Stomach (tissue), 9 donors: Measurements from ENCODE around the gene DDI2. TPM values are rescaled to one million over a fixed set of nuclear protein-coding genes. Genes with fewer than 3 reads are reported as not detected.

Experiments used
- DNase-seq, 2 donors: peaks; one replicate each; pipeline versions ENCODE4 v3.0.0 to v3.0.0-alpha.2; 2013 to 2019
- H3K27ac ChIP-seq, 5 donors: fragments of 200-600 bp in 4 of 5; sonication (generic) in 4 of 5; one replicate each; pipeline ENCODE4 v1.5.1; 2013 to 2019; ENCODE audit warnings: mild to moderate bottlenecking in 1 of 5, moderate library complexity in 1 of 5
- H3K27me3 ChIP-seq, 3 donors: fragments of 200-600 bp; sonication (generic); one replicate each; pipeline ENCODE4 v1.5.1; 2017 to 2019; ENCODE audit warnings: mixed run types in 1 of 3
- H3K36me3 ChIP-seq, 4 donors: fragments of 200-600 bp; sonication (generic); 1 replicate in 3 of 4; 2 replicates in 1 of 4; pipeline ENCODE4 v1.5.1; 2016 to 2019
- H3K4me1 ChIP-seq, 4 donors: fragments of 200-600 bp; sonication (generic); one replicate each; pipeline ENCODE4 v1.5.1; 2016 to 2019
- H3K4me3 ChIP-seq, 4 donors: fragments of 200-600 bp; sonication (generic) in 3 of 4; one replicate each; pipeline ENCODE4 v1.5.1; 2016 to 2019; ENCODE audit warnings: mild to moderate bottlenecking in 1 of 4
- H3K9me3 ChIP-seq, 4 donors: fragments of 200-600 bp; sonication (generic); one replicate each; pipeline ENCODE4 v1.5.1; 2016 to 2019
- EP300 ChIP-seq: sonication (generic); formaldehyde crosslinking; IDR thresholded peaks from one replicate; pipeline ENCODE4 v1.6.1; 2017; ENCODE audit warnings: antibody characterized with exemption
- POLR2A ChIP-seq, 4 donors: fragments of 450-650 bp; IDR thresholded peaks; one replicate each; pipeline ENCODE4 v1.6.1; 2016; ENCODE audit warnings: antibody characterized with exemption in 4 of 4, control low read depth in 2 of 4, mild to moderate bottlenecking in 1 of 4, moderate library complexity in 1 of 4
- POLR2AphosphoS5 ChIP-seq, 3 donors: sonication (generic); formaldehyde crosslinking; IDR thresholded peaks; one replicate each; pipeline ENCODE4 v1.6.1; 2016; ENCODE audit warnings: antibody characterized with exemption in 3 of 3
- WGBS, 5 donors: extraction: QIAGEN DNeasy Blood & Tissue Kit in 3 of 5; methylation state at CpG; one replicate each; pipeline versions ENCODE4 v1.1.5 to v1.1.7; 2013 to 2018; 5-methylcytosine and 5-hydroxymethylcytosine counted together
- intact Hi-C: fragments of 100-400 bp; cut with DNase I; formaldehyde crosslinking; loops from one replicate; pipeline ENCODE4 v1.15.1; 2023; ENCODE audit warnings: low total_unique reads
- polyA plus RNA-seq, 3 donors: library from polyadenylated mRNA; stranded (reverse); fragments of 200-250 nt; gene quantifications; one replicate each; pipeline ENCODE4 v1.2.3, GENCODE V29; 2013
- total RNA-seq, 5 donors: library from RNA; depleted of rRNA; stranded (reverse); fragments of >200 nt; gene quantifications; one replicate each; pipeline versions ENCODE4 v1.1.0 to v1.2.3, GENCODE V29; 2014 to 2016
- TF ChIP-seq, protein P1 (sequence below), 7 experiments: fragments of 450-650 bp in 4 of 7; fragments of 200-600 bp in 3 of 7; sonication (generic) in 3 of 7; IDR thresholded peaks; one replicate each; pipeline ENCODE4 v1.5.1; 2016 to 2019; ENCODE audit warnings: antibody characterized with exemption in 7 of 7, control low read depth in 2 of 7, mild to moderate bottlenecking in 1 of 7
- donor health status: healthy with polysubstance abuse.
- donor health status: Bipolar disorder and iron deficiency.
- donor health status: healthy.

Gene DDI2
- total and polyA plus RNA-seq, 8 donors: 3.1 to 261 (median 16.6) TPM

DNA sequence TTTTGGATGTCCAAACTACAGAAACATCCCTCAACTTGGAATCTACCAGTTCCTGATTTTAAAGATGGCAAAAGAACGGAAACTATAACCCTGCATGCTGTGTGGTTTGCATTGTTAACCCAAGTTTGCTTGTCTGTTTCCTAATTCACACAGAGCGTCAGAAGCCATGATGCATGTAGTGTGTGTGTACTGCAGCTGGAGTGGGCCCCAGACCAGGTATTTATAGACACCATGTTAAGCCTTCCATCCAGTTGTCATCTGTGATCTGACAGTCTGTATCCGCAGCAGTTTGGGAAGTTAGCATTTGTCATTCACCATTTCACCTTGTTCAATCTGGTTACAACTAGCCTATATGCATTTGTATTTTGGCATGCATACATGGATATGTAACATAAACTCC lies 39.2 kb downstream of the DDI2 start:
- DNase-seq: no peak
- TF ChIP-seq POLR2AphosphoS5 (IDR thresholded peaks at IDR 0.05) (no peak), POLR2A (IDR thresholded peaks at IDR 0.05) (no peak), EP300 (no peak)
- TF ChIP-seq, protein P1, sequence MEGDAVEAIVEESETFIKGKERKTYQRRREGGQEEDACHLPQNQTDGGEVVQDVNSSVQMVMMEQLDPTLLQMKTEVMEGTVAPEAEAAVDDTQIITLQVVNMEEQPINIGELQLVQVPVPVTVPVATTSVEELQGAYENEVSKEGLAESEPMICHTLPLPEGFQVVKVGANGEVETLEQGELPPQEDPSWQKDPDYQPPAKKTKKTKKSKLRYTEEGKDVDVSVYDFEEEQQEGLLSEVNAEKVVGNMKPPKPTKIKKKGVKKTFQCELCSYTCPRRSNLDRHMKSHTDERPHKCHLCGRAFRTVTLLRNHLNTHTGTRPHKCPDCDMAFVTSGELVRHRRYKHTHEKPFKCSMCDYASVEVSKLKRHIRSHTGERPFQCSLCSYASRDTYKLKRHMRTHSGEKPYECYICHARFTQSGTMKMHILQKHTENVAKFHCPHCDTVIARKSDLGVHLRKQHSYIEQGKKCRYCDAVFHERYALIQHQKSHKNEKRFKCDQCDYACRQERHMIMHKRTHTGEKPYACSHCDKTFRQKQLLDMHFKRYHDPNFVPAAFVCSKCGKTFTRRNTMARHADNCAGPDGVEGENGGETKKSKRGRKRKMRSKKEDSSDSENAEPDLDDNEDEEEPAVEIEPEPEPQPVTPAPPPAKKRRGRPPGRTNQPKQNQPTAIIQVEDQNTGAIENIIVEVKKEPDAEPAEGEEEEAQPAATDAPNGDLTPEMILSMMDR (IDR thresholded peaks at IDR 0.05): no peak
- H3K27ac ChIP-seq: no peak overlapping the region
- H3K36me3 ChIP-seq: peaks cover 34 to 100% (median 96%) of the 10 kb centered on the region in 4 donors
- H3K4me3 ChIP-seq: no peak overlapping the region
- H3K4me1 ChIP-seq: no peaks in the 10 kb centered on the region
- intact Hi-C loops: no loop called here
- 91 to 98% (median 94%) methylated on average over 3 of the region's 3 CpGs for WGBS, 5 donors
- no peaks in the 10 kb centered on the region for H3K27me3 ChIP-seq
- H3K9me3 ChIP-seq: no peaks in the 10 kb centered on the region

DNA sequence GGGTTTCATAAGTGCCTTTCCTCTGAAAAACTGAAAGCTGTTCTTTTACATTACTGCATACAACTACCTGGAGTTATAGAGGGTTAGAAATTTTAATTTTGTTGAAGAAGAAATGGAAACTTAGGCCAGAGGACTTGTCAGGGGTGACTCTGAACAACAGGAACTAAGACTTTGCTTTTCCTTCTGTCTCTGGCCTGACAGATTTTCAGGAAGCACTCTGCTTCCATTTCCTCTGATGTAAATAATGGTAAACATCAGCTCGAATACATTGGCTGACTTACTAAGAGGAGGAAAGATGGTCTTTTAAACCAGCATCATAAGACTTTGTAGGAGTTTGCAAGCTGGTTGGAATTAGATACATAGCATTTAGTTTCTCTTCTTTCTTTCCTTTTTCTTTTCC lies 39.8 kb downstream of the DDI2 start:
- H3K9me3 ChIP-seq: no peaks in the 10 kb centered on the region
- no peak overlapping the region for H3K4me3 ChIP-seq
- H3K36me3 ChIP-seq: peaks cover 28 to 100% (median 96%) of the 10 kb centered on the region in 4 donors
- no peak overlapping the region for H3K27ac ChIP-seq
- intact Hi-C loops: no loop called here
- no peaks in the 10 kb centered on the region for H3K4me1 ChIP-seq
- TF ChIP-seq POLR2A (IDR thresholded peaks at IDR 0.05) (no peak), POLR2AphosphoS5 (IDR thresholded peaks at IDR 0.05) (no peak), EP300 (no peak)
- TF ChIP-seq, protein P1 (IDR thresholded peaks at IDR 0.05): no peak
- no peak for DNase-seq
- H3K27me3 ChIP-seq: no peaks in the 10 kb centered on the region
- WGBS, 5 donors: 40 to 60% (median 45%) methylated on average over 1 of the region's 1 CpG

DNA sequence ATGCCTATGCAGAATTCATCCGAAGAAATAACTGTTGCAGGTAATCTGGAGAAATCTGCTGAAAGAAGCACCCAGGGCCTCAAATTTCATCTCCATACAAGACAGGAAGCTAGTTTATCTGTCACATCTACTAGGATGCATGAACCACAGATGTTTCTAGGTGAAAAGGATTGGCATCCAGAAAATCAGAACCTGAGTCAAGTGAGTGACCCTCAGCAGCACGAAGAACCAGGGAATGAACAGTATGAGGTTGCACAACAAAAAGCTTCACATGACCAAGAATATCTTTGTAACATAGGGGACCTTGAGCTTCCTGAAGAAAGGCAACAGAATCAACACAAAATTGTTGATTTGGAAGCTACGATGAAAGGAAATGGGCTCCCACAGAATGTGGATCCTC lies 42.9 kb downstream of the DDI2 start:
- WGBS, 5 donors: 95 to 97% (median 96%) methylated on average over 3 of the region's 3 CpGs
- no peaks in the 10 kb centered on the region for H3K9me3 ChIP-seq
- H3K36me3 ChIP-seq: peaks cover 17 to 86% (median 77%) of the 10 kb centered on the region in 4 donors
- no peak overlapping the region for H3K27ac ChIP-seq
- DNase-seq: no peak
- intact Hi-C loops: no loop called here
- no peaks in the 10 kb centered on the region for H3K27me3 ChIP-seq
- H3K4me3 ChIP-seq: no peak overlapping the region
- TF ChIP-seq POLR2AphosphoS5 (IDR thresholded peaks at IDR 0.05) (no peak), EP300 (no peak), POLR2A (IDR thresholded peaks at IDR 0.05) (no peak)
- TF ChIP-seq, protein P1 (IDR thresholded peaks at IDR 0.05): no peak
- H3K4me1 ChIP-seq: no peaks in the 10 kb centered on the region

DNA sequence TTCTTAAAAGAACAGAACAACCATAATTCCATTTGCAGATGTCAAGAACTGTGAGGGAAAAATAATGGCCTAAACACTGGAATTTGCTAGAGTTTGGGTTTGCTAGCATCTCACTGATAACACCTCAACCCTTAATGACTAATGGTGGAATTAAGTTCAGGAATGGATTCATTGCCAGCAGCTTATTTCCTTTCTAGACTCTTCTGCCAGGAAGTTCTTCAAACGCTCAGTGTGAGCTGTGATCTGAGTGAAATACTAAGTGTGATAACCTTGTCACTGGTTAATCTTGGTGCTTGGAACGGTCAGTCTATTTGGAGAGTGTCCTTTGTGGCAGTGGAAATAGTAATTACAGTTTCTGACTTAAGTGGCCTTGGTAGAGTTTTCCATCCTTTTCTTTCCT lies 45.2 kb downstream of the DDI2 start:
- no peaks in the 10 kb centered on the region for H3K4me1 ChIP-seq
- no peak for DNase-seq
- TF ChIP-seq, protein P1 (IDR thresholded peaks at IDR 0.05): no peak
- no peak for TF ChIP-seq POLR2A (IDR thresholded peaks at IDR 0.05)
- no peak for TF ChIP-seq POLR2AphosphoS5 (IDR thresholded peaks at IDR 0.05)
- no peak for TF ChIP-seq EP300
- H3K9me3 ChIP-seq: no peaks in the 10 kb centered on the region
- 29 to 58% (median 34%) methylated on average over 2 of the region's 2 CpGs for WGBS, 5 donors
- intact Hi-C loops: no loop called here
- H3K36me3 ChIP-seq: peaks cover 7 to 63% (median 54%) of the 10 kb centered on the region in 4 donors
- H3K4me3 ChIP-seq: no peak overlapping the region
- no peaks in the 10 kb centered on the region for H3K27me3 ChIP-seq
- H3K27ac ChIP-seq: no peak overlapping the region
